HepG2 (cell line): ENCODE data around the gene AK4. TPM values are rescaled to one million over a fixed set of nuclear protein-coding genes. Genes with fewer than 3 reads are reported as not detected.
A peak's percentile ranks its signal among the peaks of the same experiment; 100 is the strongest.

Experiments used
- AGO2 ChIP-seq: fragments of 200-400 bp; formaldehyde crosslinking; optimal IDR thresholded peaks from 2 replicates; pipeline ENCODE3; 2017; ENCODE audit warnings: mild to moderate bottlenecking, low read depth, low read length, moderate library complexity
- ARNT2 ChIP-seq: sonication (generic); formaldehyde crosslinking; IDR thresholded peaks from 2 replicates; pipeline ENCODE4 v1.8.0; 2022; ENCODE audit warnings: mild to moderate bottlenecking, low read depth, missing genetic modification reagents, moderate library complexity
- ARNTL ChIP-seq: sonication (generic); formaldehyde crosslinking; IDR thresholded peaks from 2 replicates; pipeline ENCODE4 v1.4.0; 2020; ENCODE audit warnings: mild to moderate bottlenecking, missing genetic modification reagents
- HNRNPLL ChIP-seq: fragments of 200-400 bp; formaldehyde crosslinking; IDR thresholded peaks from 2 replicates; pipeline ENCODE4 v1.6.1; 2017; ENCODE audit warnings: mild to moderate bottlenecking, low read depth, low read length; ENCODE audit not compliant: poor library complexity, severe bottlenecking
- RFXAP ChIP-seq: sonication (generic); formaldehyde crosslinking; IDR thresholded peaks from 2 replicates; pipeline ENCODE4 v1.4.0; 2020; ENCODE audit warnings: missing genetic modification reagents, borderline replicate concordance
- RXRB ChIP-seq: IDR thresholded peaks from 2 replicates; pipeline ENCODE4 v1.6.1; 2016; ENCODE audit warnings: borderline replicate concordance, missing genetic modification reagents, missing compliant biosample characterization
- SNAPC2 ChIP-seq: sonication (generic); formaldehyde crosslinking; IDR thresholded peaks from 2 replicates; pipeline ENCODE4 v1.8.1; 2022; ENCODE audit warnings: mild to moderate bottlenecking, missing genetic modification reagents
- TBX2 ChIP-seq: sonication (generic); formaldehyde crosslinking; IDR thresholded peaks from 2 replicates; pipeline ENCODE4 v1.5.0; 2020; ENCODE audit warnings: missing genetic modification reagents, mild to moderate bottlenecking, borderline replicate concordance
- ZNF225 ChIP-seq: sonication (generic); formaldehyde crosslinking; IDR thresholded peaks from 2 replicates; pipeline ENCODE4 v1.4.0; 2020; ENCODE audit warnings: mild to moderate bottlenecking, missing genetic modification reagents
- ZNF441 ChIP-seq: sonication (generic); formaldehyde crosslinking; IDR thresholded peaks from 2 replicates; pipeline ENCODE4 v1.7.0; 2021; ENCODE audit warnings: missing genetic modification reagents, borderline replicate concordance
- polyA plus RNA-seq, 8 experiments: library from polyadenylated mRNA; depleted of rRNA in 3 of 8; stranded (reverse) in 7 of 8; unstranded in 1 of 8; fragments of >200 nt; fragmentation: Illumina TruSeq in 4 of 8; extraction: Trizol in 4 of 8; gene quantifications; 2 replicates each; pipeline versions ENCODE4 v1.2.1 to v1.2.3, GENCODE V29; 2011 to 2016; ENCODE audit warnings: low read depth in 4 of 8, missing spikeins in 1 of 8, mixed read lengths in 1 of 8; ENCODE audit not compliant: insufficient read depth in 1 of 8
- total RNA-seq, 5 experiments: library from RNA; depleted of rRNA; stranded (reverse); fragments of >200 nt; fragmentation: Illumina TruSeq; extraction: Trizol; gene quantifications; 2 replicates each; pipeline ENCODE4 v1.2.3, GENCODE V29; 2016; ENCODE audit warnings: low read depth in 1 of 5
- TF ChIP-seq, protein P1 (sequence below): sonication (generic); formaldehyde crosslinking; IDR thresholded peaks from 2 replicates; pipeline ENCODE4 v1.4.0; 2020; ENCODE audit warnings: missing genetic modification reagents, borderline replicate concordance
- TF ChIP-seq, protein P2 (sequence below): sonication (generic); formaldehyde crosslinking; IDR thresholded peaks from 2 replicates; pipeline ENCODE4 v1.9.0; 2022; ENCODE audit warnings: missing genetic modification reagents, mild to moderate bottlenecking, borderline replicate concordance
- TF ChIP-seq, protein P3 (sequence below): sonication (generic); formaldehyde crosslinking; IDR thresholded peaks from 2 replicates; pipeline ENCODE4 v1.4.0; 2020; ENCODE audit warnings: missing genetic modification reagents
- TF ChIP-seq, protein P4 (sequence below): sonication (generic); formaldehyde crosslinking; IDR thresholded peaks from 2 replicates; pipeline ENCODE4 v1.4.0; 2020; ENCODE audit warnings: missing genetic modification reagents
- TF ChIP-seq, protein P5 (sequence below): sonication (generic); formaldehyde crosslinking; IDR thresholded peaks from 2 replicates; pipeline ENCODE4 v1.8.0; 2023; ENCODE audit warnings: mild to moderate bottlenecking, missing genetic modification reagents

The AK4 gene
- total and polyA plus RNA-seq, 2 of the 13 experiments (the other 11 are each of a cell fraction or from before 2014, with no cell fraction given) = 110 to 160 TPM

DNA sequence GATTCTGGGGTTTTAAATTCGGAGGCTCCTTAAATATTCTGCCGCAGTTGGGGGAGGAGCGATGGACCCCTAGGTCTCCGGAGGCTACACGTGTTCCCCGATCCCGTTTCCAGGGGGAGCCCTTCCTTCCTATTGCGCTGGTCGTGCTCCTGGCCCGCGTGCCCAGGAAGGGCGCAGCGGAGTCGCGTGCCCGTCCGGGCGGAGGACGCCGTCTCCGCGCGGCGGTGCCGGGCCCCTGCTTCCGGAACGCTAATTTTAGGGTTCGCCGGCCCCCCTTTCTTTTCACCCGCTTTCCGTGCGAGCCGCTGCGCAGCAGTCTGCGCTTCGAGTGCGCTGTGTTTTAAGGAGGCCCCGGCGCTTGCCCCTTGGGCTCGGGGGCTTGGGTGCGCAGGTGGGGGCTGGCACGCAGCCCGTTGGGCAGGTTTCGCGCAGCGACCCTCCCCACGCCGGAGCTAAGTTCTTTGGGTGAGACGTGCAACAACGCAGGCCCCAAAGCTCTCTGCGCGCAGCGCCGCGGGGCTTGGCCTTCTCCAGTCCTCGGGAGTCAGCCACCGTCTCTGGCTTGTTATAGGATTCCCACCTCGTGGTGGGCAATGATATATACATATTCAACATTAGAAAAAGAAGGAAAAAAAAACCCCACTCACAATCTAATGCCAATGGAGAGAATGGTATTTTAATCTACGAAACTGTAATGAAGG lies 117.8 kb downstream of the AK4 start (continued):
- TF ChIP-seq ZNF441 (CRISPR knock-in tag) = 0 out of 2 replicates have a peak, but pooled peaks have one; percentile 64
- TF ChIP-seq RFXAP (CRISPR knock-in tag) = 0 out of 2 replicates have a peak, but pooled peaks have one; percentile 20
- TF ChIP-seq, protein P1, sequence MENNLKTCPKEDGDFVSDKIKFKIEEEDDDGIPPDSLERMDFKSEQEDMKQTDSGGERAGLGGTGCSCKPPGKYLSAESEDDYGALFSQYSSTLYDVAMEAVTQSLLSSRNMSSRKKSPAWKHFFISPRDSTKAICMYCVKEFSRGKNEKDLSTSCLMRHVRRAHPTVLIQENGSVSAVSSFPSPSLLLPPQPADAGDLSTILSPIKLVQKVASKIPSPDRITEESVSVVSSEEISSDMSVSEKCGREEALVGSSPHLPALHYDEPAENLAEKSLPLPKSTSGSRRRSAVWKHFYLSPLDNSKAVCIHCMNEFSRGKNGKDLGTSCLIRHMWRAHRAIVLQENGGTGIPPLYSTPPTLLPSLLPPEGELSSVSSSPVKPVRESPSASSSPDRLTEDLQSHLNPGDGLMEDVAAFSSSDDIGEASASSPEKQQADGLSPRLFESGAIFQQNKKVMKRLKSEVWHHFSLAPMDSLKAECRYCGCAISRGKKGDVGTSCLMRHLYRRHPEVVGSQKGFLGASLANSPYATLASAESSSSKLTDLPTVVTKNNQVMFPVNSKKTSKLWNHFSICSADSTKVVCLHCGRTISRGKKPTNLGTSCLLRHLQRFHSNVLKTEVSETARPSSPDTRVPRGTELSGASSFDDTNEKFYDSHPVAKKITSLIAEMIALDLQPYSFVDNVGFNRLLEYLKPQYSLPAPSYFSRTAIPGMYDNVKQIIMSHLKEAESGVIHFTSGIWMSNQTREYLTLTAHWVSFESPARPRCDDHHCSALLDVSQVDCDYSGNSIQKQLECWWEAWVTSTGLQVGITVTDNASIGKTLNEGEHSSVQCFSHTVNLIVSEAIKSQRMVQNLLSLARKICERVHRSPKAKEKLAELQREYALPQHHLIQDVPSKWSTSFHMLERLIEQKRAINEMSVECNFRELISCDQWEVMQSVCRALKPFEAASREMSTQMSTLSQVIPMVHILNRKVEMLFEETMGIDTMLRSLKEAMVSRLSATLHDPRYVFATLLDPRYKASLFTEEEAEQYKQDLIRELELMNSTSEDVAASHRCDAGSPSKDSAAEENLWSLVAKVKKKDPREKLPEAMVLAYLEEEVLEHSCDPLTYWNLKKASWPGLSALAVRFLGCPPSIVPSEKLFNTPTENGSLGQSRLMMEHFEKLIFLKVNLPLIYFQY = no peak
- no peak for TF ChIP-seq ZNF225
- peak; percentile 46; the same call in 1 of the 2 replicates for TF ChIP-seq TBX2 (CRISPR knock-in tag)
- TF ChIP-seq, protein P2, sequence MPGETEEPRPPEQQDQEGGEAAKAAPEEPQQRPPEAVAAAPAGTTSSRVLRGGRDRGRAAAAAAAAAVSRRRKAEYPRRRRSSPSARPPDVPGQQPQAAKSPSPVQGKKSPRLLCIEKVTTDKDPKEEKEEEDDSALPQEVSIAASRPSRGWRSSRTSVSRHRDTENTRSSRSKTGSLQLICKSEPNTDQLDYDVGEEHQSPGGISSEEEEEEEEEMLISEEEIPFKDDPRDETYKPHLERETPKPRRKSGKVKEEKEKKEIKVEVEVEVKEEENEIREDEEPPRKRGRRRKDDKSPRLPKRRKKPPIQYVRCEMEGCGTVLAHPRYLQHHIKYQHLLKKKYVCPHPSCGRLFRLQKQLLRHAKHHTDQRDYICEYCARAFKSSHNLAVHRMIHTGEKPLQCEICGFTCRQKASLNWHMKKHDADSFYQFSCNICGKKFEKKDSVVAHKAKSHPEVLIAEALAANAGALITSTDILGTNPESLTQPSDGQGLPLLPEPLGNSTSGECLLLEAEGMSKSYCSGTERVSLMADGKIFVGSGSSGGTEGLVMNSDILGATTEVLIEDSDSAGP (CRISPR knock-in tag) = peak; percentile 61; the same call in 1 of the 2 replicates
- peak; percentile 45; the same call in 1 of the 2 replicates for TF ChIP-seq ARNTL (CRISPR knock-in tag)
- TF ChIP-seq, protein P3, sequence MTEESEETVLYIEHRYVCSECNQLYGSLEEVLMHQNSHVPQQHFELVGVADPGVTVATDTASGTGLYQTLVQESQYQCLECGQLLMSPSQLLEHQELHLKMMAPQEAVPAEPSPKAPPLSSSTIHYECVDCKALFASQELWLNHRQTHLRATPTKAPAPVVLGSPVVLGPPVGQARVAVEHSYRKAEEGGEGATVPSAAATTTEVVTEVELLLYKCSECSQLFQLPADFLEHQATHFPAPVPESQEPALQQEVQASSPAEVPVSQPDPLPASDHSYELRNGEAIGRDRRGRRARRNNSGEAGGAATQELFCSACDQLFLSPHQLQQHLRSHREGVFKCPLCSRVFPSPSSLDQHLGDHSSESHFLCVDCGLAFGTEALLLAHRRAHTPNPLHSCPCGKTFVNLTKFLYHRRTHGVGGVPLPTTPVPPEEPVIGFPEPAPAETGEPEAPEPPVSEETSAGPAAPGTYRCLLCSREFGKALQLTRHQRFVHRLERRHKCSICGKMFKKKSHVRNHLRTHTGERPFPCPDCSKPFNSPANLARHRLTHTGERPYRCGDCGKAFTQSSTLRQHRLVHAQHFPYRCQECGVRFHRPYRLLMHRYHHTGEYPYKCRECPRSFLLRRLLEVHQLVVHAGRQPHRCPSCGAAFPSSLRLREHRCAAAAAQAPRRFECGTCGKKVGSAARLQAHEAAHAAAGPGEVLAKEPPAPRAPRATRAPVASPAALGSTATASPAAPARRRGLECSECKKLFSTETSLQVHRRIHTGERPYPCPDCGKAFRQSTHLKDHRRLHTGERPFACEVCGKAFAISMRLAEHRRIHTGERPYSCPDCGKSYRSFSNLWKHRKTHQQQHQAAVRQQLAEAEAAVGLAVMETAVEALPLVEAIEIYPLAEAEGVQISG (CRISPR knock-in tag) = peak; percentile 56; the same call in 1 of the 2 replicates
- TF ChIP-seq ARNT2 (CRISPR knock-in tag) = peak; percentile 75; the same call in 1 of the 2 replicates
- TF ChIP-seq HNRNPLL = peak; percentile 75
- 0 out of 2 replicates have a peak, but pooled peaks have one; percentile 47 for TF ChIP-seq SNAPC2 (CRISPR knock-in tag)
- no peak for TF ChIP-seq AGO2
- TF ChIP-seq RXRB (CRISPR knock-in tag) = no peak
- TF ChIP-seq, protein P4, sequence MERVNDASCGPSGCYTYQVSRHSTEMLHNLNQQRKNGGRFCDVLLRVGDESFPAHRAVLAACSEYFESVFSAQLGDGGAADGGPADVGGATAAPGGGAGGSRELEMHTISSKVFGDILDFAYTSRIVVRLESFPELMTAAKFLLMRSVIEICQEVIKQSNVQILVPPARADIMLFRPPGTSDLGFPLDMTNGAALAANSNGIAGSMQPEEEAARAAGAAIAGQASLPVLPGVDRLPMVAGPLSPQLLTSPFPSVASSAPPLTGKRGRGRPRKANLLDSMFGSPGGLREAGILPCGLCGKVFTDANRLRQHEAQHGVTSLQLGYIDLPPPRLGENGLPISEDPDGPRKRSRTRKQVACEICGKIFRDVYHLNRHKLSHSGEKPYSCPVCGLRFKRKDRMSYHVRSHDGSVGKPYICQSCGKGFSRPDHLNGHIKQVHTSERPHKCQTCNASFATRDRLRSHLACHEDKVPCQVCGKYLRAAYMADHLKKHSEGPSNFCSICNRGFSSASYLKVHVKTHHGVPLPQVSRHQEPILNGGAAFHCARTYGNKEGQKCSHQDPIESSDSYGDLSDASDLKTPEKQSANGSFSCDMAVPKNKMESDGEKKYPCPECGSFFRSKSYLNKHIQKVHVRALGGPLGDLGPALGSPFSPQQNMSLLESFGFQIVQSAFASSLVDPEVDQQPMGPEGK (CRISPR knock-in tag) = peak; percentile 46; the same call in 1 of the 2 replicates
- TF ChIP-seq, protein P5, sequence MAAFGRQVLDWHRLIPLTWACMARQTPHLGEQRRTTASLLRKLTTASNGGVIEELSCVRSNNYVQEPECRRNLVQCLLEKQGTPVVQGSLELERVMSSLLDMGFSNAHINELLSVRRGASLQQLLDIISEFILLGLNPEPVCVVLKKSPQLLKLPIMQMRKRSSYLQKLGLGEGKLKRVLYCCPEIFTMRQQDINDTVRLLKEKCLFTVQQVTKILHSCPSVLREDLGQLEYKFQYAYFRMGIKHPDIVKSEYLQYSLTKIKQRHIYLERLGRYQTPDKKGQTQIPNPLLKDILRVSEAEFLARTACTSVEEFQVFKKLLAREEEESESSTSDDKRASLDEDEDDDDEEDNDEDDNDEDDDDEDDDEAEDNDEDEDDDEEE = no peak
